ENCODE measurements around the gene ABCB11. TPM values are rescaled to one million over a fixed set of nuclear protein-coding genes. Genes with fewer than 3 reads are reported as not detected.

The ABCB11 gene
- total and polyA plus RNA-seq, 9 of the 15 experiments (the other 6 are each of a cell fraction or from before 2014, with no cell fraction given) = 0.04 to 0.51 (median 0.10) TPM; not detected in 1

DNA sequence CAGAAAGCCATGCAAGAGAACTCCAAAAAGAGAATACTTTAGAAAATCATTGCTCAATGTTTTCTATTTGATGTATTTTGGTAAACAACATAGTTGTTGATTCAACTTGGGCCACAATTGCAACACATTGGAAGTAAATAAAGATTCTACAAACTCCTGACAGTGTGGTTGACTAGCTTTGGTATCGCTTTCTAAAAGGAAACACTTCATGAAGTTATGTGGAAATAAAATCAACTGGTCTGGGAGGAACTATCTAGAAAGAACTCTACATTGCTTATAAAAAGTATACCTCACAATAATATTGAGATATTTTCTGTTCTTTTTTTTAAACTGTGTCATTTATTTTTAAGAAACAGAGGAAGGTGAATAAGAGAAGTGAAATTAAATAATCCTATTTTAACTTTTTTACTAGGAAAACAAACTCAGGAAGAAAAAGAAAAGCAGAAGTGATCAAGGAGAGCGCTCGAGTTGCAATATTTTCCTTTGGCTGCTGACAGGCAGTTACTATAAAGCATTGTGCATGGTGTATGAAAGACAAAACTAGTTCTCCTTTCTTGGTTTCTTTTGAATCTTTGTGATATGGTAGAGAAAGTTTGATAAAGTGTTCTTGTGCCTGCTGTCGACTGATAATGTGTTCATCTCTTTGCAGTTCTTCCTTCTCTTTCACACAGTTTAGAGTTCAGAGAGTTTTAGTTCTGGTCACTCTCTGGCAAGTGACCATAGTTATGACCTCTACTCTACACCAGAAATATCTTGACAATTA lies 41.2 kb upstream of the ABCB11 start (continued):
- TF ChIP-seq CBFB (CRISPR knock-in tag; IDR thresholded peaks at IDR 0.05) = no peak
- TF ChIP-seq, protein P1, sequence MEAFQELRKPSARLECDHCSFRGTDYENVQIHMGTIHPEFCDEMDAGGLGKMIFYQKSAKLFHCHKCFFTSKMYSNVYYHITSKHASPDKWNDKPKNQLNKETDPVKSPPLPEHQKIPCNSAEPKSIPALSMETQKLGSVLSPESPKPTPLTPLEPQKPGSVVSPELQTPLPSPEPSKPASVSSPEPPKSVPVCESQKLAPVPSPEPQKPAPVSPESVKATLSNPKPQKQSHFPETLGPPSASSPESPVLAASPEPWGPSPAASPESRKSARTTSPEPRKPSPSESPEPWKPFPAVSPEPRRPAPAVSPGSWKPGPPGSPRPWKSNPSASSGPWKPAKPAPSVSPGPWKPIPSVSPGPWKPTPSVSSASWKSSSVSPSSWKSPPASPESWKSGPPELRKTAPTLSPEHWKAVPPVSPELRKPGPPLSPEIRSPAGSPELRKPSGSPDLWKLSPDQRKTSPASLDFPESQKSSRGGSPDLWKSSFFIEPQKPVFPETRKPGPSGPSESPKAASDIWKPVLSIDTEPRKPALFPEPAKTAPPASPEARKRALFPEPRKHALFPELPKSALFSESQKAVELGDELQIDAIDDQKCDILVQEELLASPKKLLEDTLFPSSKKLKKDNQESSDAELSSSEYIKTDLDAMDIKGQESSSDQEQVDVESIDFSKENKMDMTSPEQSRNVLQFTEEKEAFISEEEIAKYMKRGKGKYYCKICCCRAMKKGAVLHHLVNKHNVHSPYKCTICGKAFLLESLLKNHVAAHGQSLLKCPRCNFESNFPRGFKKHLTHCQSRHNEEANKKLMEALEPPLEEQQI (IDR thresholded peaks at IDR 0.05) = peak; percentile 78
- TF ChIP-seq NCOA6 (IDR thresholded peaks at IDR 0.05) = no peak
- peak; percentile 83 for TF ChIP-seq TAL1 (IDR thresholded peaks at IDR 0.05)
- no peak for TF ChIP-seq SMAD1 (IDR thresholded peaks at IDR 0.05; ENCODE audit: low read depth, low read length, partially characterized antibody)
- TF ChIP-seq DIDO1 (tag; IDR thresholded peaks at IDR 0.05; ENCODE audit: low read depth) = no peak
- TF ChIP-seq, protein P2, sequence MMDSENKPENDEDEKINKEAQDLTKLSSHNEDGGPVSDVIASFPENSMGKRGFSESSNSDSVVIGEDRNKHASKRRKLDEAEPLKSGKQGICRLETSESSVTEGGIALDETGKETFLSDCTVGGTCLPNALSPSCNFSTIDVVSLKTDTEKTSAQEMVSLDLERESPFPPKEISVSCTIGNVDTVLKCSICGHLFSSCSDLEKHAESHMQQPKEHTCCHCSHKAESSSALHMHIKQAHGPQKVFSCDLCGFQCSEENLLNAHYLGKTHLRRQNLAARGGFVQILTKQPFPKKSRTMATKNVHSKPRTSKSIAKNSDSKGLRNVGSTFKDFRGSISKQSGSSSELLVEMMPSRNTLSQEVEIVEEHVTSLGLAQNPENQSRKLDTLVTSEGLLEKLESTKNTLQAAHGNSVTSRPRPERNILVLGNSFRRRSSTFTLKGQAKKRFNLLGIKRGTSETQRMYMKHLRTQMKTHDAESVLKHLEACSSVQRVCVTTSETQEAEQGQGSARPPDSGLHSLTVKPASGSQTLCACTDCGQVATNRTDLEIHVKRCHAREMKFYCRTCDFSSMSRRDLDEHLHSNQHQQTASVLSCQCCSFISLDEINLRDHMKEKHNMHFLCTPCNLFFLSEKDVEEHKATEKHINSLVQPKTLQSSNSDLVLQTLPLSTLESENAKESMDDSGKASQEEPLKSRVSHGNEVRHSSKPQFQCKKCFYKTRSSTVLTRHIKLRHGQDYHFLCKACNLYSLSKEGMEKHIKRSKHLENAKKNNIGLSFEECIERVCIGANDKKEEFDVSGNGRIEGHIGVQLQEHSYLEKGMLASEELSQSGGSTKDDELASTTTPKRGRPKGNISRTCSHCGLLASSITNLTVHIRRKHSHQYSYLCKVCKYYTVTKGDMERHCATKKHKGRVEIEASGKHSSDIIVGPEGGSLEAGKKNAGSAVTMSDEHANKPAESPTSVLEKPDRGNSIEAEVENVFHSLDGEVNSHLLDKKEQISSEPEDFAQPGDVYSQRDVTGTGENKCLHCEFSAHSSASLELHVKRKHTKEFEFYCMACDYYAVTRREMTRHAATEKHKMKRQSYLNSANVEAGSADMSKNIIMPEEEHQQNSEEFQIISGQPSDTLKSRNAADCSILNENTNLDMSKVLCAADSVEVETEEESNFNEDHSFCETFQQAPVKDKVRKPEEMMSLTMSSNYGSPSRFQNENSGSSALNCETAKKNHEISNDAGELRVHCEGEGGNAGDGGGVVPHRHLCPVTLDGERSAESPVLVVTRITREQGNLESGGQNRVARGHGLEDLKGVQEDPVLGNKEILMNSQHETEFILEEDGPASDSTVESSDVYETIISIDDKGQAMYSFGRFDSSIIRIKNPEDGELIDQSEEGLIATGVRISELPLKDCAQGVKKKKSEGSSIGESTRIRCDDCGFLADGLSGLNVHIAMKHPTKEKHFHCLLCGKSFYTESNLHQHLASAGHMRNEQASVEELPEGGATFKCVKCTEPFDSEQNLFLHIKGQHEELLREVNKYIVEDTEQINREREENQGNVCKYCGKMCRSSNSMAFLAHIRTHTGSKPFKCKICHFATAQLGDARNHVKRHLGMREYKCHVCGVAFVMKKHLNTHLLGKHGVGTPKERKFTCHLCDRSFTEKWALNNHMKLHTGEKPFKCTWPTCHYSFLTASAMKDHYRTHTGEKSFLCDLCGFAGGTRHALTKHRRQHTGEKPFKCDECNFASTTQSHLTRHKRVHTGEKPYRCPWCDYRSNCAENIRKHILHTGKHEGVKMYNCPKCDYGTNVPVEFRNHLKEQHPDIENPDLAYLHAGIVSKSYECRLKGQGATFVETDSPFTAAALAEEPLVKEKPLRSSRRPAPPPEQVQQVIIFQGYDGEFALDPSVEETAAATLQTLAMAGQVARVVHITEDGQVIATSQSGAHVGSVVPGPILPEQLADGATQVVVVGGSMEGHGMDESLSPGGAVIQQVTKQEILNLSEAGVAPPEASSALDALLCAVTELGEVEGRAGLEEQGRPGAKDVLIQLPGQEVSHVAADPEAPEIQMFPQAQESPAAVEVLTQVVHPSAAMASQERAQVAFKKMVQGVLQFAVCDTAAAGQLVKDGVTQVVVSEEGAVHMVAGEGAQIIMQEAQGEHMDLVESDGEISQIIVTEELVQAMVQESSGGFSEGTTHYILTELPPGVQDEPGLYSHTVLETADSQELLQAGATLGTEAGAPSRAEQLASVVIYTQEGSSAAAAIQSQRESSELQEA (IDR thresholded peaks at IDR 0.05; ENCODE audit: low read depth) = no peak
- TF ChIP-seq SMAD3 (CRISPR knock-in tag; conservative IDR thresholded peaks at IDR 0.05) = no peak; the same call in 1 of the 2 replicates
- TF ChIP-seq, protein P3, sequence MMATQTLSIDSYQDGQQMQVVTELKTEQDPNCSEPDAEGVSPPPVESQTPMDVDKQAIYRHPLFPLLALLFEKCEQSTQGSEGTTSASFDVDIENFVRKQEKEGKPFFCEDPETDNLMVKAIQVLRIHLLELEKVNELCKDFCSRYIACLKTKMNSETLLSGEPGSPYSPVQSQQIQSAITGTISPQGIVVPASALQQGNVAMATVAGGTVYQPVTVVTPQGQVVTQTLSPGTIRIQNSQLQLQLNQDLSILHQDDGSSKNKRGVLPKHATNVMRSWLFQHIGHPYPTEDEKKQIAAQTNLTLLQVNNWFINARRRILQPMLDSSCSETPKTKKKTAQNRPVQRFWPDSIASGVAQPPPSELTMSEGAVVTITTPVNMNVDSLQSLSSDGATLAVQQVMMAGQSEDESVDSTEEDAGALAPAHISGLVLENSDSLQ (IDR thresholded peaks at IDR 0.05) = peak; percentile 83
- TF ChIP-seq, protein P4, sequence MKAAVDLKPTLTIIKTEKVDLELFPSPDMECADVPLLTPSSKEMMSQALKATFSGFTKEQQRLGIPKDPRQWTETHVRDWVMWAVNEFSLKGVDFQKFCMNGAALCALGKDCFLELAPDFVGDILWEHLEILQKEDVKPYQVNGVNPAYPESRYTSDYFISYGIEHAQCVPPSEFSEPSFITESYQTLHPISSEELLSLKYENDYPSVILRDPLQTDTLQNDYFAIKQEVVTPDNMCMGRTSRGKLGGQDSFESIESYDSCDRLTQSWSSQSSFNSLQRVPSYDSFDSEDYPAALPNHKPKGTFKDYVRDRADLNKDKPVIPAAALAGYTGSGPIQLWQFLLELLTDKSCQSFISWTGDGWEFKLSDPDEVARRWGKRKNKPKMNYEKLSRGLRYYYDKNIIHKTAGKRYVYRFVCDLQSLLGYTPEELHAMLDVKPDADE (conservative IDR thresholded peaks at IDR 0.05; ENCODE audit: control insufficient read depth, low read depth, low read length) = no peak
- no peak for TF ChIP-seq ZNF57 (CRISPR knock-in tag; IDR thresholded peaks at IDR 0.05)
- peak; percentile 54 for TF ChIP-seq ATF7 (IDR thresholded peaks at IDR 0.05)
- peak; percentile 75 for TF ChIP-seq LEF1 (IDR thresholded peaks at IDR 0.05)
